HepG2 (cell line): ENCODE results near the gene RPLP2. TPM values are rescaled to one million over a fixed set of nuclear protein-coding genes. Genes with fewer than 3 reads are reported as not detected.

Experiments
- ATF7-NPFF ChIP-seq: sonication (generic); formaldehyde crosslinking; IDR thresholded peaks from 2 replicates; pipeline ENCODE4 v1.8.1; 2023; ENCODE audit warnings: mild to moderate bottlenecking, low read depth, missing genetic modification reagents, moderate library complexity
- CSRNP1 ChIP-seq: sonication (generic); formaldehyde crosslinking; IDR thresholded peaks from 2 replicates; pipeline ENCODE4 v1.8.1; 2023; ENCODE audit warnings: mild to moderate bottlenecking, missing genetic modification reagents
- E2F2 ChIP-seq: sonication (generic); formaldehyde crosslinking; IDR thresholded peaks from 2 replicates; pipeline ENCODE4 v1.4.0; 2020; ENCODE audit warnings: missing genetic modification reagents, borderline replicate concordance
- IKZF1 ChIP-seq: fragments of 450-650 bp; IDR thresholded peaks from 2 replicates; pipeline ENCODE4 v1.7.1; 2016
- JUN ChIP-seq: sonication (generic); formaldehyde crosslinking; IDR thresholded peaks from 2 replicates; pipeline ENCODE4 v1.4.0; 2020; ENCODE audit warnings: mild to moderate bottlenecking, missing genetic modification reagents
- MXD4 ChIP-seq: IDR thresholded peaks from 2 replicates; pipeline ENCODE4 v1.6.1; 2016; ENCODE audit warnings: mild to moderate bottlenecking, missing biosample characterization, missing genetic modification reagents
- PATZ1 ChIP-seq: sonication (generic); formaldehyde crosslinking; IDR thresholded peaks from 2 replicates; pipeline ENCODE4 v1.4.0; 2020; ENCODE audit warnings: missing genetic modification reagents
- SOX6 ChIP-seq, 2 experiments: fragments of 450-650 bp in 1 of 2; sonication (generic) in 1 of 2; formaldehyde crosslinking in 1 of 2; IDR thresholded peaks; 2 replicates each; pipeline versions ENCODE4 v1.4.0 to v1.6.1; 2017 to 2020; ENCODE audit warnings: antibody characterized with exemption in 1 of 2, mild to moderate bottlenecking in 1 of 2, missing genetic modification reagents in 1 of 2
- TBX3 ChIP-seq: fragments of 450-650 bp; IDR thresholded peaks from 2 replicates; pipeline ENCODE4 v1.6.1; 2017; ENCODE audit warnings: antibody characterized with exemption, mild to moderate bottlenecking, inconsistent platforms, borderline replicate concordance
- TRAFD1 ChIP-seq: sonication (generic); formaldehyde crosslinking; IDR thresholded peaks from 2 replicates; pipeline ENCODE4 v1.5.1; 2020; ENCODE audit warnings: missing genetic modification reagents, mild to moderate bottlenecking, borderline replicate concordance
- XBP1 ChIP-seq: sonication (generic); formaldehyde crosslinking; IDR thresholded peaks from 2 replicates; pipeline ENCODE4 v1.5.0; 2020; ENCODE audit warnings: missing genetic modification reagents
- ZBTB20 ChIP-seq: sonication (generic); formaldehyde crosslinking; IDR thresholded peaks from 2 replicates; pipeline ENCODE4 v1.8.1; 2023; ENCODE audit warnings: missing genetic modification reagents, low read depth, mild to moderate bottlenecking, borderline replicate concordance
- ZNF781 ChIP-seq: sonication (generic); formaldehyde crosslinking; IDR thresholded peaks from 2 replicates; pipeline ENCODE4 v1.5.1; 2020; ENCODE audit warnings: borderline replicate concordance, mild to moderate bottlenecking, missing genetic modification reagents; ENCODE audit errors: not compliant biosample characterization
- ZSCAN9 ChIP-seq: IDR thresholded peaks from 2 replicates; pipeline ENCODE4 v1.6.1; 2016; ENCODE audit warnings: borderline replicate concordance
- polyA plus RNA-seq, 8 experiments: library from polyadenylated mRNA; depleted of rRNA in 3 of 8; stranded (reverse) in 7 of 8; unstranded in 1 of 8; fragments of >200 nt; fragmentation: Illumina TruSeq in 4 of 8; extraction: Trizol in 4 of 8; gene quantifications; 2 replicates each; pipeline versions ENCODE4 v1.2.1 to v1.2.3, GENCODE V29; 2011 to 2016; ENCODE audit warnings: low read depth in 4 of 8, missing spikeins in 1 of 8, mixed read lengths in 1 of 8; ENCODE audit not compliant: insufficient read depth in 1 of 8
- total RNA-seq, 5 experiments: library from RNA; depleted of rRNA; stranded (reverse); fragments of >200 nt; fragmentation: Illumina TruSeq; extraction: Trizol; gene quantifications; 2 replicates each; pipeline ENCODE4 v1.2.3, GENCODE V29; 2016; ENCODE audit warnings: low read depth in 1 of 5
- TF ChIP-seq, protein P1 (sequence below): sonication (generic); formaldehyde crosslinking; IDR thresholded peaks from 2 replicates; pipeline ENCODE4 v1.5.0; 2020; ENCODE audit warnings: missing genetic modification reagents, mild to moderate bottlenecking, borderline replicate concordance
- TF ChIP-seq, protein P2 (sequence below): sonication (generic); formaldehyde crosslinking; IDR thresholded peaks from 2 replicates; pipeline ENCODE4 v1.5.0; 2020; ENCODE audit warnings: missing genetic modification reagents

RPLP2 gene
- total and polyA plus RNA-seq, 2 of the 13 experiments (the other 11 are each of a cell fraction or from before 2014, with no cell fraction given) = 978 to 2,106 TPM

GRCh38 chr11:818396-819128 lies 8.8 kb downstream of the RPLP2 start, which contains the start of gene PNPLA2 (continued):
- TF ChIP-seq, protein P1, sequence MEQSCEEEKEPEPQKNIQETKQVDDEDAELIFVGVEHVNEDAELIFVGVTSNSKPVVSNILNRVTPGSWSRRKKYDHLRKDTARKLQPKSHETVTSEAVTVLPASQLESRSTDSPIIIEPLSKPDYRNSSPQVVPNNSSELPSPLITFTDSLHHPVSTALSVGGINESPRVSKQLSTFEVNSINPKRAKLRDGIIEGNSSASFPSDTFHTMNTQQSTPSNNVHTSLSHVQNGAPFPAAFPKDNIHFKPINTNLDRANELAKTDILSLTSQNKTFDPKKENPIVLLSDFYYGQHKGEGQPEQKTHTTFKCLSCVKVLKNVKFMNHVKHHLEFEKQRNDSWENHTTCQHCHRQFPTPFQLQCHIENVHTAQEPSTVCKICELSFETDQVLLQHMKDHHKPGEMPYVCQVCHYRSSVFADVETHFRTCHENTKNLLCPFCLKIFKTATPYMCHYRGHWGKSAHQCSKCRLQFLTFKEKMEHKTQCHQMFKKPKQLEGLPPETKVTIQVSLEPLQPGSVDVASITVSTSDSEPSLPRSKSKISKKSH (CRISPR knock-in tag) = peak; percentile 34; the same call in 1 of the 2 replicates
- no peak for TF ChIP-seq XBP1 (CRISPR knock-in tag)
- no peak for TF ChIP-seq TRAFD1
- TF ChIP-seq, protein P2, sequence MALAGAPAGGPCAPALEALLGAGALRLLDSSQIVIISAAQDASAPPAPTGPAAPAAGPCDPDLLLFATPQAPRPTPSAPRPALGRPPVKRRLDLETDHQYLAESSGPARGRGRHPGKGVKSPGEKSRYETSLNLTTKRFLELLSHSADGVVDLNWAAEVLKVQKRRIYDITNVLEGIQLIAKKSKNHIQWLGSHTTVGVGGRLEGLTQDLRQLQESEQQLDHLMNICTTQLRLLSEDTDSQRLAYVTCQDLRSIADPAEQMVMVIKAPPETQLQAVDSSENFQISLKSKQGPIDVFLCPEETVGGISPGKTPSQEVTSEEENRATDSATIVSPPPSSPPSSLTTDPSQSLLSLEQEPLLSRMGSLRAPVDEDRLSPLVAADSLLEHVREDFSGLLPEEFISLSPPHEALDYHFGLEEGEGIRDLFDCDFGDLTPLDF = no peak
- no peak for TF ChIP-seq CSRNP1 (CRISPR knock-in tag)
- TF ChIP-seq MXD4 (CRISPR knock-in tag) = no peak
- peak; percentile 23; the same call in 1 of the 2 replicates for TF ChIP-seq ZSCAN9 (CRISPR knock-in tag)
- no peak for TF ChIP-seq ZBTB20 (CRISPR knock-in tag)
- TF ChIP-seq PATZ1 = peak; percentile 55; the same call in 1 of the 2 replicates
- no peak for TF ChIP-seq ZNF781 (CRISPR knock-in tag)
- TF ChIP-seq IKZF1 = no peak
- TF ChIP-seq SOX6 (IDR thresholded peaks at IDR 0.05) = no peak
- TF ChIP-seq SOX6 (CRISPR knock-in tag; IDR thresholded peaks at IDR 0.05) = 0 out of 2 replicates have a peak, but pooled peaks have one; percentile 18
- peak; percentile 88; the same call in 1 of the 2 replicates for TF ChIP-seq JUN (CRISPR knock-in tag)
- 0 out of 2 replicates have a peak, but pooled peaks have one; percentile 15 for TF ChIP-seq E2F2
- TF ChIP-seq TBX3 = no peak
- no peak for TF ChIP-seq ATF7-NPFF (CRISPR knock-in tag)
